CD4-positive, alpha-beta T cell treated with Interleukin-4 for 4 hours (primary cell): ENCODE data around the gene TMEM89.
A peak's percentile ranks its signal among the peaks of the same experiment; 100 is the strongest.

ENCODE experiments used
- DNase-seq: peaks from one replicate; pipeline ENCODE4 v3.0.0-alpha.2; 2020

TMEM89 gene

GRCh38 chr3:48621461-48621869 lies at the start of gene TMEM89:
Gene TMEM89, minus strand, starts transcription at chr3:48621769. Its CDS starts 13 bp downstream, at chr3:48621756.
- no peak for DNase-seq

GRCh38 chr3:48664929-48665328 lies 43.4 kb upstream of the TMEM89 start:
- DNase-seq: no peak

- DNase-seq: no peak
Measured at GRCh38 chr3:48664313-48664644, 42.7 kb upstream of the TMEM89 start.

- DNase-seq: peak; percentile 88
Measured at GRCh38 chr3:48663489-48664312, 42.1 kb upstream of the TMEM89 start.

GRCh38 chr3:48662753-48663488 lies 41.4 kb upstream of the TMEM89 start, which contains the start of gene CELSR3:
Gene CELSR3, minus strand, starts transcription at chr3:48662886. Its CDS starts 252 bp downstream, at chr3:48662634.
- DNase-seq: peak; percentile 69

- no peak for DNase-seq
Measured at GRCh38 chr3:48662145-48662752, 40.7 kb upstream of the TMEM89 start.

- peak; percentile 56 for DNase-seq
Measured at GRCh38 chr3:48661501-48662144, 40.1 kb upstream of the TMEM89 start.

- no peak for DNase-seq
Measured at GRCh38 chr3:48660800-48661400, 39.3 kb upstream of the TMEM89 start.

- peak; percentile 24 for DNase-seq
Measured at GRCh38 chr3:48656841-48657281, 35.3 kb upstream of the TMEM89 start.

- DNase-seq: peak; percentile 83
Measured at GRCh38 chr3:48656061-48656840, 34.7 kb upstream of the TMEM89 start.

GRCh38 chr3:48655606-48656005 lies 34.0 kb upstream of the TMEM89 start:
- peak; percentile 21 for DNase-seq

GRCh38 chr3:48655063-48655462 lies 33.5 kb upstream of the TMEM89 start:
- DNase-seq: no peak

GRCh38 chr3:48652923-48653715 lies 31.6 kb upstream of the TMEM89 start:
- no peak for DNase-seq

- no peak for DNase-seq
Measured at GRCh38 chr3:48651771-48652170, 30.2 kb upstream of the TMEM89 start.

- no peak for DNase-seq
Measured at GRCh38 chr3:48650723-48651122, 29.2 kb upstream of the TMEM89 start.

- DNase-seq: no peak
Measured at GRCh38 chr3:48648188-48648850, 26.8 kb upstream of the TMEM89 start.

GRCh38 chr3:48647714-48648113 lies 26.1 kb upstream of the TMEM89 start:
- DNase-seq: no peak

GRCh38 chr3:48644898-48645760 lies 23.6 kb upstream of the TMEM89 start:
- DNase-seq: no peak

GRCh38 chr3:48642605-48643004 lies 21.0 kb upstream of the TMEM89 start:
- no peak for DNase-seq
